ENCODE data around the gene CCNQ.
A peak's percentile ranks its signal among the peaks of the same experiment; 100 is the strongest.

CCNQ gene

DNA sequence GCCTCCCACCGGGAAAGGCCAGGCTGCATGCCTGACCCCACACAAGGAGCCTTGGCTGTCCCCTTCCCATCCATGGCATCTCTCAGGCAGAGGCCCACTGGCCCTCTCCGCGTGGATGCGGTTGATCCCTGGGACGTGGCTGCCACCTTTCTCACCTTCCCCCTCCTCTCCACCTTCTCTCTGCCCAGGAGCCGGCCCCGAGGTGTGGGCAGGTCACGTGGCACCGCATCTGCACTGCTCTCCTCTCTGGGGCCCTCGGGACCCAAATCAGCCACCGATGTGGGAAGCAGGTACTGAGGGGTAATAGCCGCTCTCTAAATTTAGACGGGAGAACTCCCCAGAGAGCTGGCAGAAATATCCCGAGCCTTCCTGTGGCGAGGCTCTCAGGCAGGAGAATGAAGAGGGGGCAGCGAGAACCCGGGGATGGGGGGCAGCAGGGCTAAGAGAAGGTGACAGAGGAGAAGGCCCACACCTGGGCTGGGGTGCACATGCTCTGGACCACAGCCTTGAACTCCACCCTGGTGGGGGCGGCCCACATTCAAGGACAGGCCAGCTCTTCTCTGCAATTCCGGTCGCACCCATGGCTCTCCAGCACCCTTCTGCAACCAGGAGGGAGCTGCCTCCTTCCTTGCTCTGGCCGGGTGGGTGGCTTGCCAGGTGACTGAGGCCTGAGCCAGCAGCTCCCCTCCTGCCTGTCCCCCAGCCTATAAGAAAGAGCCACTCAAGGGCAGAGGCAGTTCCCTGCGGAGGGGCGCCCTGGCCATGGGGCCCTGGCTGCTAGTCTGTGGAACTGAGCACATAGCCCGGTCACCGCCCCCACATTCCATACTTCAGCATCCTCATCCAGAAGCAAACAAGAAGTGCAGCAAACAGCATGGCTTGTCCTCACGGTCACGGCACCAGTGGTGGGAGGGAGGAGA lies 38.4 kb upstream of the CCNQ start:
- DNase-seq (ENCODE audit: extremely low spot score): peak; percentile 8
- TF ChIP-seq, protein P1, sequence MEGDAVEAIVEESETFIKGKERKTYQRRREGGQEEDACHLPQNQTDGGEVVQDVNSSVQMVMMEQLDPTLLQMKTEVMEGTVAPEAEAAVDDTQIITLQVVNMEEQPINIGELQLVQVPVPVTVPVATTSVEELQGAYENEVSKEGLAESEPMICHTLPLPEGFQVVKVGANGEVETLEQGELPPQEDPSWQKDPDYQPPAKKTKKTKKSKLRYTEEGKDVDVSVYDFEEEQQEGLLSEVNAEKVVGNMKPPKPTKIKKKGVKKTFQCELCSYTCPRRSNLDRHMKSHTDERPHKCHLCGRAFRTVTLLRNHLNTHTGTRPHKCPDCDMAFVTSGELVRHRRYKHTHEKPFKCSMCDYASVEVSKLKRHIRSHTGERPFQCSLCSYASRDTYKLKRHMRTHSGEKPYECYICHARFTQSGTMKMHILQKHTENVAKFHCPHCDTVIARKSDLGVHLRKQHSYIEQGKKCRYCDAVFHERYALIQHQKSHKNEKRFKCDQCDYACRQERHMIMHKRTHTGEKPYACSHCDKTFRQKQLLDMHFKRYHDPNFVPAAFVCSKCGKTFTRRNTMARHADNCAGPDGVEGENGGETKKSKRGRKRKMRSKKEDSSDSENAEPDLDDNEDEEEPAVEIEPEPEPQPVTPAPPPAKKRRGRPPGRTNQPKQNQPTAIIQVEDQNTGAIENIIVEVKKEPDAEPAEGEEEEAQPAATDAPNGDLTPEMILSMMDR (IDR thresholded peaks at IDR 0.05; ENCODE audit: control extremely low read depth, extremely low read depth, low read depth, missing control alignments): no peak
- ChIA-PET CTCF (interaction anchor here (1.4 kb wide), 1 partner anchor 27 kb away, joined by 3 read pairs; no protein-coding TSS in a partner anchor), POLR2A (no interaction called here)

DNA sequence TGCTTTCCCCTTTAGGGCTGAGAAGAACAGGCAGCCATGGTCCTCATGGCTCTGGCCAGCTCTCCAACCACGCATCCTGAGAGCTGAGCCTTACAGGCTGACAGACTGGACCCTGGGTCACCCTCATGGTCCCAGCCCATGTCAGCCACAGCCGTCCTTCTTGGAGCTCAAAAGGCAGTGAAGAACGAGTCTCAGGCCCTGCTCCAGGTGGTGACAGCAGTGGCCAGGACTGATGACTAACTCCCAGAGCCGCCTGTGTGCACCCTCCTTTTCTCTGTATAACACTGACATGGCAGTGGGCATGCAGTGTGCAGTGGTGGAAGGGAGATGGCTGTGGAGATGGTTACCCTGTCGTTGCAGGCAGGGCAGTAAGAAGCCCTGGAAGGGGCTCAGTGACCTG lies 37.8 kb upstream of the CCNQ start:
- ChIA-PET POLR2A (no interaction called here), CTCF (interaction anchor here (1.4 kb wide), 1 partner anchor 27 kb away, joined by 3 read pairs; no protein-coding TSS in a partner anchor)
- peak; percentile 5 for DNase-seq (ENCODE audit: extremely low spot score)
- TF ChIP-seq, protein P1 (IDR thresholded peaks at IDR 0.05; ENCODE audit: control extremely low read depth, extremely low read depth, low read depth, missing control alignments): no peak

DNA sequence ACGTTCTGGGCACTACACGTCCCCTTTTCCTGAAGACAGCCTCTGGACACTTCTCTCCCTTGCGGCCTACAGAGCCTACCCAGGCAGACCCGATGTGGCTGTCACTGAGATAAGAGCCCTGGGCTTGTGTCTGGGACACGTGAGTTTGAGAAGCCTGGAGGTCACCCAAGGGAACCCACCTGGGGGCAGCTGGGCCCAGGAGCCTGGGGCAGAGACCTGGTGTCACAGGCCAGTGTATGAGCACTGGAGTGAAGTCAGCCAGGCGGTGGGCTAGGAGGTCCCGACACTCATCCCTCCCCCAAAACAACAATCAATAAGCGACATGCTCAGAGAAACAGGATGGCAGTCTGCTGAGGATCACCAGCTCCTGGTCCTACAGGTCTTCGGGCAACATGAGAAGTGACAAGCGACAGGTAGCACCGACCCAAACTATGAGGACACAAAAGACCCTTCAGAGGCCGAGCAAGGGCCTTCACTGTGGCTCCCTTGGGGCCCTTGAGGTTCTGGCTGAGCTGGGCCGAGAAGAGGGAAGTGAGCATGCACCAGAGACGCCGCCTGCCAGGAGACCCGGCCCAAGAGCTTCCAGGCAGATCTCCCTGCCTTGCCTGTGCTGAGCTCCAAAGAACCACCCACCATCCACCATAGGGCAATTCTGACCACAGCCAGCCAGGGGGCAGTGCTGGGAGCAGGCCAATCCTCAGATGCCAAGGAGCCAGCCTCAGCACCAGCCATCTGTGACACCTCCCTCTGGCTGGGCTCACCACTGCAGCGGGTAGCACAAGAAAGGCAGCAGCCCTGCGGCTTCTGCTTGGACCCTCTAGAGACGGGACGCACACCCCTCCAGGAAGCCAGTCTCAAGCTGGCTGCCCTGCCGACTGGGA lies 37.1 kb upstream of the CCNQ start:
- POLR2A ChIA-PET: no interaction called here

DNA sequence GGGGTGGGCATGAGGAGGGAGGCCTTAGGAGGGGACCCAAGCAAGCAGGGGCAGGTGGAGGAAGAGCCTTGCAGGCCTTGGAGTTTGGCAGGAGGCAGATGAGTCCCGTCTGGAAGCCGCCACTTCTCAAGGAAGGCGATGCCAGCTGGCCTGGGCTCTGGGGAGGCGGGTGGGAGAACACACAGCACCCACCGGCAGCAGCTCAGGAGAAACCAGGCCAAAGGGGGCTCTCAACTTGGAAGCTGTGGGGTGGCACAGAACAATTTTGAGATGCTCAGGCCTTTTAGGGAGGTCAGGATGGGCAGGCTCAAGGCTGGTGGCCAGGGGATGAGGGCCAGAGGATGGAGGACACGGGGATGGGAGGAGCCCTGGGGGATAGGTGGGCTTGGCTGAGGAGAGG lies 36.4 kb upstream of the CCNQ start:
- no peak for DNase-seq (ENCODE audit: extremely low spot score)
- CTCF ChIA-PET: no interaction called here
- POLR2A ChIA-PET: no interaction called here
- TF ChIP-seq, protein P1 (IDR thresholded peaks at IDR 0.05; ENCODE audit: control extremely low read depth, extremely low read depth, low read depth, missing control alignments): no peak

More for the DNA sequence above, 37.1 kb upstream of the CCNQ start:
- CTCF ChIA-PET: interaction anchor here (1.4 kb wide), 1 partner anchor 26 kb away, joined by 3 read pairs; no protein-coding TSS in a partner anchor
- TF ChIP-seq, protein P1 (IDR thresholded peaks at IDR 0.05; ENCODE audit: control extremely low read depth, extremely low read depth, low read depth, missing control alignments): peak; percentile 28
- DNase-seq (ENCODE audit: extremely low spot score): peak; percentile 26

DNA sequence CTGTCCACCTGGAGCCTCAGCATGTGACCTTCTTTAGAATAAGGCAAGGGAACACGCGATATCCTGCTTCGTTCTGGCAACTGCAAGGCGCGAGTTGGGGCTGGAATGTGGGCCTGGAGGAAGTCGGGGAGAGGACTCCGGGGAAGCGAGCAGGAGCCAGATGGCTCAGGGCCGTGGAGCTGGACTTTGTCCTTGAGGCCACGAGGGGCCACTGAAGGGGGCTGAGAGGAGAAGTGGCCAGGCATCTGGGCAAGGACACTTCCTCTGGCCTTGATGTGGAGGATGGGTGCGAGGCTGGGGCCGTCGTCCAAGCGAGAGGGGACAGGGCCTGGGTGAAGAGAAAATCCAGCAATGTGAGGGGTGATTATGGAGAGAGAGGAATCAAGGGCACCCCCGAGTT lies 35.9 kb upstream of the CCNQ start:
- no peak for DNase-seq (ENCODE audit: extremely low spot score)
- ChIA-PET POLR2A (no interaction called here), CTCF (no interaction called here)
- TF ChIP-seq, protein P1 (IDR thresholded peaks at IDR 0.05; ENCODE audit: control extremely low read depth, extremely low read depth, low read depth, missing control alignments): no peak

DNA sequence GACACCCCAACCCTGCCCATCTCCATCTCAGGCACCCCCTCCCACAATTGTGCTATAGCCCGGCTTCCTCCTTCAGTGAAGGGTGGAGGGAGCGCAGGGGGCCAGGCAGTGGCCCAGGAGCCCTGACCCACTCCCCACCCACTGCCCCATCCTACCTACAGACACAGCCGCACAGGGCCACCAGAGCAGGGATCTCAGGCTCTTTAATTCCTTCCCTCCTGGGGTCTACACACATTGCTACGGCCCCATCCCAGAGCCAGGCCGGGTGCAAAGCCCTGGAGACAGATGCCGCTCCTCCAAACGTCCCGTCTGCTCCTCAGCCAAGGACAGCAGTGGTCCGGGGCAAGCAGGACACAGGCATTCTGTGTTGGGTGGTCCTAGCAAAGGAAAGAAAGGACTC lies 35.3 kb upstream of the CCNQ start:
- ChIA-PET CTCF (no interaction called here), POLR2A (no interaction called here)
- TF ChIP-seq, protein P1 (IDR thresholded peaks at IDR 0.05; ENCODE audit: control extremely low read depth, extremely low read depth, low read depth, missing control alignments): no peak
- no peak for DNase-seq (ENCODE audit: extremely low spot score)
